Smooth muscle cell of the brain vasculature (primary cell): ENCODE measurements around the gene ABHD16B.
"Not testable (repeated sequence)": the region's sequence is repeated elsewhere in the genome, so short reads cannot be mapped to it uniquely, and the experiment has no call there.

Experiments
- DNase-seq: peaks from one replicate; pipeline ENCODE4 v3.0.0-alpha.2; 2012; ENCODE audit warnings: low read depth, low spot score

Gene ABHD16B

DNA sequence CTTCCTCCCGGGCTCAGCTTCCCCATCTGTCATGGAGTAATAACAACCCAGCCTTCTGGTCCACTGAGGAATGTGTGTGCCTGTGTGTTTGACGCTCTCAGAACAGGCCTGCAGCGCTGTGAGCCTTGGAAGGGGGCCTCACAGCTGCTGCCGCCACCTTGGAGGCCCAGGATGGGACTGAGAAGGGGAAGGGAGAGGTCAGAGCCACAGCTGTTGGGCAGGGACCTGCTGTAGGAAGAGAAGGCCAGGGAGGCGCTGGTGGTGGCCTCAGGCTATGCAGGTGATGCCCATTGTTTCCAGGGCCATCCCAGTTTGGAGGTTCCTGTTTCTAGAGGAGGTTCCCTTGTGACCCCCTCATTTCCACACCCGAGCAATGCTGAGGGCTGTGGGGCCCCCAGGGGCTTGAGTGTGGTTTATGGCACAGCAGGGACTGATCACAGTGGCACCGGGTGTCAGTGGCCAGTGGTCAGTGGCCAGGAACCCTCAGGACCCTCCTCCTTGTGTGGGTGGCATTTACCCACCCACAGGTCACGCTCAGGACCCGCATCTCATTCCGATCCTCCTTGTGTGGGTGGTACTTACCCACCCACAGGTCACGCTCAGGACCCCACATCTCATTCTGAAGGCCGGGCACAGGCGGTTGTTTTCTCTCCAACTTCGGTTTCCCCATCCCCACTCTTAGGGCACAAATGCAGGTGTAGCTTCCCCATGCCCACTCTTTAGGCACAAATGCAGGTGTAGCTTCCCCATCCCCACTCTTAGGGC lies 17.8 kb downstream of the ABHD16B start:
- no peak for DNase-seq

- DNase-seq: not testable (repeated sequence)
Observed at GRCh38 chr20:63880901-63881300, 19.6 kb downstream of the ABHD16B start.

DNA sequence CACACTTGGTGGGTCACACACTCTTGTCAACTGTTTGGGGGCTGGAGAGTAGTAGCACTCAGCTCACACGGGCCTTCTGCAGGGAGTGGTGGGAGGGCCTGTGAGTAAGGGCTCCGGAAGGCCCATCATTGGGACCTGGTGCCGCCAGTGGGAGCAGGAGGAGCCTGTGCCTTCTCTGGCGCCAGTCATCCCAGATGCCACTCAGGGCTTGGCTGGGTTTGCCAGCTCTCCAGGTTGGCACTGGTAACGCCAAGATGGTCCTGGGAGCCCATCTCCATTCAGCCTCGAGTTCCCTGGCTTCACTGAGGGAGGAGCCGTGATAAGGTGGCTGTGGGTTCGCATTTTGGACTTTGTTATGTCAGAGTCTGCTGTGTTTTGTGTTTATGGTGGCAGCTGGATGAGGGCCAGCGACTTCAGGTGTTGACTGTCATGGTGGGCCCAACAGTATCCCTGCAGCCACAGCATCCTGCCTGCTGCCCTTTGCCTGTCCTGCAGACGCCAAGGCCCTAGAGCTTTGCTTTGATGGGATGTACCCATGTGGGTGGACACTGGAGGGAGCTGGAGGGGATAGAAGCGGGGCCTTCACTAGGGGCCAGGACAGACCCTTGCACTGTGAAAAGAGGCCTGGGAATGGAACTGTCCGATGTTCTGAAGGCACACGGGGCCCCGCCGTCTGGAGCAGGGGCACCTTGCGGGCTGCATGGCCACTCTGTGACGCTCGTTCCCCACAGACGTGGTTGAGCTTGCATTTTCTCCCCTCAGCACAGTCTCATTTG lies 20.3 kb downstream of the ABHD16B start:
- no peak for DNase-seq

DNA sequence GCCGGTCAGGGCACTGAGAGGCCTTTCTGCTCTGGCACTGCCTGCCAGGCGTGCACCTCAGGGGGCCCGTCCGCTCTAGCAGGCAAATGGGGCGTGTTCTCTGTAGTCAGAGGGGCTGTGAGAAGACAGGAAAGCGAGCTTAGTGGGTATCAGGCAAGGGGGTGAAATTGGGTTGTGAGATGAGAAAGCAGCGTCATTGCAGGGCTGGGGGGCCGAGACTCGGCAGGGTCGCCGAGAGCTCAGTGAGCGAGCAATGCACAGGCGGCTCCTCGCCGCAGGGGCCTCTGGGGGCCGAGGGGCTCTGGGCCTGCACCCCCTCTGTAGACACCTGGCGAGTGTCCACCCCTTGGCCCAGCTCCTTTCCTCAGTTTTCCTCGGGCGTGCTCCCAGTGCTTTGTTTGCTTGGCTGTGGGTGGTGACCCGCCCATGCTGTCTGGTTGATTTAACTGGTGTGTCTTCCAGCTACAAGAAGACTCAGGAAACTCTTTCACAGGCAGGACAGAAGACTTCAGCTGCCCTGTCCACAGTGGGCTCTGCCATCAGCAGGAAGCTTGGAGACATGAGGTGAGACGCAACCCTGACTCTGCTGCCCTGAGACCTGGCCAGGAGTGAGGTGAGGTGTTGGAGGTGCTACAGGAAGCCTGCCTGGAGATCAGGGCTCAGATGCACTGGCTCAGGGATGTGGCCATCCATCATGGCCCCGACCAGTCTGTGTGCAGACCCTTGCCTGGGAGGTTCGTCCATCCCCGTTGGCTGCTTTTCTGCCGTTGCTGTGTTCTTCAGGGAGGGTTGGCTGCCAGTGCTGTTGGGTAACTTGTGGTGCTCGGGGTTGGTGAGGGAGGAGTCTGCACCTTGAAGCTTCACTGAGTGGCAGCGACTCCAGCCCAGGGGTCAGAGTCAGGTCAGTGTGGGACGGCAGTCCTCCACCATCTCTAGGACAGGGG lies 21.2 kb downstream of the ABHD16B start:
- DNase-seq: no peak

GRCh38 chr20:63883201-63883593 lies 21.9 kb downstream of the ABHD16B start:
- DNase-seq: no peak

DNA sequence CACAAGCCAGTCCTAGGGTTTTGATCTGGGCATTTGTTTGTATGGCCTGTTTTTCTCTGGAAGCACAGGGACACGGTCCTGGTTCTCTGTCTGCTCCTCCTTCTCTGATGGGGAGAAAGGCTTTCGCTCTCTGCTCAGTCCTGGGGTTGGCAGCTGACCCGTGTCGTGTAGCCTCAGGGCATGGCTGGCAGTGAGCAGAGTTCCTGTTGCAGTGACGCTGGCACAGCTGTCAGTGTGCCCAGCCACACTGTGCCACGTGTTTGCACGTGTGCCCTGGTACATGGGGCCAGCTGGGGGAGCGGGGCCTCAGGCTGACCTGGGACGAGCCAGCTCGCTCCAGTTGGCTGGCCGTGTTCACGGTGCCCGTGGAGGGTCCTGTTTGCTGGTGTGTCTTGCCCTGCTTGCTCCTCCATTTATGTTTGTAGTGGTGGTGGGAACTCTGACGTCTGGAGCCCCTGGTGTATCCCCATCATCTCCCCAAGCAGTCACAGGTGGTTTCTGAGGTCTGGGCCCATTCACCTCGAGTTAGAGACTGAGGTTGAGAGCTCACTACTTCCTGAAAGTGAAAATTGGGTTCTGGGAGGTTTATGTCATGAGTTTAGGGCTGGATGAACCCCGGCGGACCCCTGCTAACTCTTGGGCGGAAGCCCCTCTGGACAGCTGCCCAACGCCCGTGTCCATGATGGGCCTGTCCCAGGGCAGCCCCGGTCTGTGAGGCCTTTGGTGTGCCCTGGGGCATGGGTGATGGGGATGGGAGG lies 23.4 kb downstream of the ABHD16B start:
- no peak for DNase-seq

- no peak for DNase-seq
Observed at GRCh38 chr20:63885264-63886053, 24.2 kb downstream of the ABHD16B start.

DNA sequence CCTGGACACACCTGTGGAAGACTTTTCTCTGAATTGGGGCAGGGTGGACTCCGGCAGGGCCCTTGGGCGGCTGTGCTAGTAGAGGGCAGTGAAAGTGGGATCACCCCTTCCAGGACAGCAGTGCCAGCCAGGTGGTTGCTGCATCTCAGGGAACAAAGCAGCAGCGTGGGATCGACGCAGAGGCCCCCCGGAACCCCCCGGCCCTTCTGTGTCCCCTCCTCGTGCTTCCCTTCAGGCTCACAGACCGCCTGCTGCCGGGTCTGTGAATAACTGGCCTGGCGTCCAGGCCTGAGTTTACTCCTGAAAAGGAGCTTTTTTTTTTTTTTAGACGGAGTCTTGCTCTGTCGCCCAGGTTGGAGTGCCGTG lies 24.7 kb downstream of the ABHD16B start:
- no peak for DNase-seq

DNA sequence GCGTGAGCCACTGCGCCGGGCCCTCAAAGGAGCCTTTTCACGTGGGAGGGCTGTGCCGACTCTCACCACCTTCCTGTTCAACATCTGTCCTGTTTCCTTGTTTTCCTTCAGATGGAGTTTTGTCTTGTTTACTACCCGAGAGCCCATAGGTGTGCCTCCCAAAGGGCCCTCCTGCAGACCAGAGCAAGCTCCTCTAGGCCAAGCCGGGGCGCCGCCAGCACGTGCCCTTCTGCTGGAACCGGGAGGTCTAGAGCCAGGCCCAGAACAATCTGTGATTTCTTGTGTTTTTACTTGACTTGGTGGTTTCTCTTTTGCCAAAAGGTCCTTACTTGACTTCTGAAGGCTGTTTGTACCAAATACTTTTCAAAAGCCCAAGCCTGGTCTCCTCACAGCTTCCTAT lies 25.6 kb downstream of the ABHD16B start:
- no peak for DNase-seq

DNA sequence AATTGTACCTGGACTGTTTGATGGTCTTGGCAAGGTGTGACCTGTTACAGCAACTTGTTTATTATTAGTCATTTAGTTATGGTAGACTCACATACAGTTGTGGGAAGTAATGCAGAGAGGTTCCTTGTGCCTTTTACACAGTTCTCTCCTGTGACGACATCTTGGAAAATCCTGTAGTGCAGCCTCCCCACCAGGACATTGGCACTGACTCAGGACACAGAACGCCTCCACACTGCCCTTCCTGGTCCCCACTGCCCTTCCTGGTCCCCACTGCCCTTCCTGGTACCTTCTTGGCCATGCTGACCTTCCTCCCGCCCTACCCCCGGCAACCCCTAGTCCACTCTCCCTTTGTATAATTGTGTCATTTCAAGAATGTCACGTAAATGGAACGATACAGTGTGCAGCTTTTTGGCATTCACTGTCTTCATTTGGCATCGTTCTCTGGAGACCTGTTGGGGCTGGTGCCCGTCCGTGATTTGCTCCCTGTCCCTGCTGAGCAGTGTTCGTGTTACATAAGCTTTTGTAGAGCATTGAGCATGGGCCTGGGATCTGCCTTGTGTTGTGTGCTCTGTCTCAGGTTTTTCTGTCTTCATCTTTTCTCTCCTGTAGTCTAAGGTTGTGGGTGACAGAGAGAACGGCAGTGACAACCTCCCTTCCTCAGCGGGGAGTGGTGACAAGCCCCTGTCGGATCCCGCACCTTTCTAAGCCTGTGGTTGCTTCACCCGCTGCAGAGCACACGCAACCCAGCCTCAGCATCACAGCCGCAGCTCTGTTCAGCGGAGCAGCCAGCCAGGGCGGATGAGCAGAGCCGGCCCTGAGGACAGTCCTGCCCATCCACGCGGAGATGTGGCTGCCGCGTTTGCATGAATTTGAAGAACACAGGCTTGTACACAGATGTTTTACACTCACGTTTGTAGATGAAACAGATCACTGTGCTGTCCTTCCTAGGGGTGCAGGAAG lies 28.2 kb downstream of the ABHD16B start:
- no peak for DNase-seq

GRCh38 chr20:63890201-63890576 lies 28.9 kb downstream of the ABHD16B start:
- DNase-seq: no peak

- no peak for DNase-seq
Observed at GRCh38 chr20:63890616-63891015, 29.3 kb downstream of the ABHD16B start.

DNA sequence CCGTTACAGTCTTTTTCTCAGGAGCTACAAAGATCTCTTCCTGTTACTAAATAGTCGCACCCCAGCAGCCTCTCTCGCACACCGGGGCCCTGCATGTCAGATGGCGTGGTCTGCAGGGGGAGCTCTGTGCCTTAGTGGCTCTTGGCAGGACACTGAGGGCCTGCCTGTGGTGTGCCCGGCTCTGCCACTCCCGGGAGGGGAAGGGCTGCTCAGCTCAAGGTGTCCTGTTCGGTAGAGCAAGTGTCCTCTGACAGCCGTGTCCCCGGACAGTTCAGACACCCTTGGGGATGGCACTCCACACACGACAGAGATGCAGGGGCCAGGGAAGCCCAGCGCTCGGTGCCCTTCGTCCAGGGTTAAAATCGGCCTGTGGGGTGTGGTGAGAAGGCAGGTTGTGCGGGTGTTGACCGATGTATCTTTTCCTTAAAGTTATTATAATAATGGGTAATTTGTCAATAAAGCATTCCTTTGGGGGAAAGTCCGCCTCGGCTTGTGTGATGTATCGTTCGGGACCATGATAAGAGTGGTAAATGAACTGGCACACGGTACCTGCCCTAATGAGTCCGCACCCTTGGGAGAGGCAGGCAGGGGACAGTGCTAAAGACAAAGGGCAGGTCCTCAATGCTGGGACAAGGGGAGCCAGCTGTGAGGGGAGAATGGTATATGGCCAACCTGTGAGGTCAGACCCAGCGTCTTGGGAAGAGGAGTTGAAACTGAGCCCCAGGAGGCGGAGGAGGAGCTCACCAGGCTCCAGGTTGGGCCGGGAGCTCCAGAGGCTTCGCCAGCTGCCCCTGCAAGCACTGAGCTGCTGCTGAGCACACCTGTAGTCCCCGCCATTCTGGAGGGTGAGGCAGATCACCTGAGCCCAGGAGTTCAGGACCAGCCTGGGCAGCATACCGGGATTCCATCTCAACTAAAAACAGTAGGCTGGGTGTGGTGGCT lies 30.0 kb downstream of the ABHD16B start:
- DNase-seq: no peak

GRCh38 chr20:63892402-63892801 lies 31.1 kb downstream of the ABHD16B start:
- DNase-seq: no peak

- DNase-seq: no peak
Observed at GRCh38 chr20:63893999-63894357, 32.7 kb downstream of the ABHD16B start.

- peak; percentile 79 for DNase-seq
Observed at GRCh38 chr20:63894358-63895201, 33.3 kb downstream of the ABHD16B start, which contains the start of gene DNAJC5. Gene DNAJC5, plus strand, starts transcription at chr20:63895126. Its CDS starts 33,220 bp downstream, at chr20:63928346.
